Measurements from ENCODE around the gene WNT2. TPM values are rescaled to one million over a fixed set of nuclear protein-coding genes. Genes with fewer than 3 reads are reported as not detected.

WNT2 gene
- total RNA-seq, result 6.3 and 7.5 TPM in 2 replicates

DNA sequence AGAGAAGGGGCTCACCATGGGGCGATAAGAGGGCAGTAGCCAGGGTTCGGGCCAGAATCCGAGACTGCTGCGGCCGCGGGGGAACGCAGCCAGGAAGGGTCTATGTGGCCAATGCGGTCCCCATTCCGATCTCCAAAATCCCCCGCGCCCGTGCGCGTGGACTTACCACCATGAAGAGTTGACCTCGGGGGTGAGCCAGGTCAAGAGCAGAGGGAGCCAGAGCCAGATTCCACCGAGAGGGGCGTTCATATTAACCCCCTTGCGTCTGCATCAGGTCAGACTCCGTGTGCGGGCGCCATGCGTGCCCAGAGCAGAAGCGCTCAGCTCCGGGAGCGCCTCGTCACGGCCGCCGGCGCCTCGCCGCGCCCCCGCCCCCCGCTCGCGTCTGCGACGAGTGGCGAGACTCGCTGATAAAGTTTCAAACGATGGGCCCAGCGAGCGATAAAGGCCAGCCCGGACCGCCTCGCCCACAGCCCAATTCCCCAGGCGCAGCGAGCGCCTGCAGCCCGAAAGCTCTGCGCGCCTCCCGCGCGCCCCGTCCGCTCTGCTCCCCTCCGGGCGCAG, at the start of gene WNT2:
Gene WNT2 (minus strand): TSS at position 318 of the 564 bp plus-strand sequence. CDS start 69 bp downstream, at position 249.

Small RNAs within 50 kb of the gene (small RNA-seq; reads per million reads assigned to genes)
- gene MTCYBP6, result not detected

Other genes starting within 250 kb of the WNT2 start
- not detected in 2 replicates for gene ASZ1, start 104.4 kb upstream of the WNT2 start, total RNA-seq
- under 0.01 and 0.16 TPM in 2 replicates for gene CFTR, start 157.0 kb upstream of the WNT2 start, total RNA-seq

All from hair follicle dermal papilla cell (primary cell).